ENCODE results near the gene LDLRAD2. TPM values are rescaled to one million over a fixed set of nuclear protein-coding genes. Genes with fewer than 3 reads are reported as not detected.

Gene LDLRAD2
- polyA plus RNA-seq, 2 of the 4 experiments (the other 2 are of a cell fraction): 0.08 TPM; not detected in 1

- no peak for ATAC-seq
- no peak overlapping the region for H3K4me2 ChIP-seq
- H3K9me3 ChIP-seq: no peaks in the 10 kb centered on the region; the same call in 2 of the 3 replicates
- FAIRE-seq: no peak
- TF ChIP-seq NFE2L2 (conservative IDR thresholded peaks at IDR 0.05; ENCODE audit: low read length) (no peak), ELK1 (IDR thresholded peaks at IDR 0.05; ENCODE audit: low read depth, low read length) (no peak), BCL3 (IDR thresholded peaks at IDR 0.05) (no peak), CHD2 (IDR thresholded peaks at IDR 0.05; ENCODE audit: low read length, partially characterized antibody) (no peak), BHLHE40 (IDR thresholded peaks at IDR 0.05; ENCODE audit: low read depth, low read length) (no peak), HOXB5 (CRISPR knock-in tag; IDR thresholded peaks at IDR 0.05) (no peak), TP53 (CRISPR knock-in tag; IDR thresholded peaks at IDR 0.05) (no peak), GATA3 (IDR thresholded peaks at IDR 0.05; ENCODE audit: borderline replicate concordance) (no peak), RNF2 (IDR thresholded peaks at IDR 0.05; ENCODE audit: borderline replicate concordance, low read depth) (no peak), KDM1A (IDR thresholded peaks at IDR 0.05; ENCODE audit: low read depth) (no peak), SMC3 (IDR thresholded peaks at IDR 0.05) (no peak), REST (IDR thresholded peaks at IDR 0.05) (no peak), FOXS1 (CRISPR knock-in tag; IDR thresholded peaks at IDR 0.05) (no peak), RCOR1 (IDR thresholded peaks at IDR 0.05; ENCODE audit: low read depth, low read length) (no peak)
- TF ChIP-seq, protein P1, sequence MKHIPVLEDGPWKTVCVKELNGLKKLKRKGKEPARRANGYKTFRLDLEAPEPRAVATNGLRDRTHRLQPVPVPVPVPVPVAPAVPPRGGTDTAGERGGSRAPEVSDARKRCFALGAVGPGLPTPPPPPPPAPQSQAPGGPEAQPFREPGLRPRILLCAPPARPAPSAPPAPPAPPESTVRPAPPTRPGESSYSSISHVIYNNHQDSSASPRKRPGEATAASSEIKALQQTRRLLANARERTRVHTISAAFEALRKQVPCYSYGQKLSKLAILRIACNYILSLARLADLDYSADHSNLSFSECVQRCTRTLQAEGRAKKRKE (CRISPR knock-in tag; IDR thresholded peaks at IDR 0.05; ENCODE audit: low read depth): no peak
- TF ChIP-seq, protein P2, sequence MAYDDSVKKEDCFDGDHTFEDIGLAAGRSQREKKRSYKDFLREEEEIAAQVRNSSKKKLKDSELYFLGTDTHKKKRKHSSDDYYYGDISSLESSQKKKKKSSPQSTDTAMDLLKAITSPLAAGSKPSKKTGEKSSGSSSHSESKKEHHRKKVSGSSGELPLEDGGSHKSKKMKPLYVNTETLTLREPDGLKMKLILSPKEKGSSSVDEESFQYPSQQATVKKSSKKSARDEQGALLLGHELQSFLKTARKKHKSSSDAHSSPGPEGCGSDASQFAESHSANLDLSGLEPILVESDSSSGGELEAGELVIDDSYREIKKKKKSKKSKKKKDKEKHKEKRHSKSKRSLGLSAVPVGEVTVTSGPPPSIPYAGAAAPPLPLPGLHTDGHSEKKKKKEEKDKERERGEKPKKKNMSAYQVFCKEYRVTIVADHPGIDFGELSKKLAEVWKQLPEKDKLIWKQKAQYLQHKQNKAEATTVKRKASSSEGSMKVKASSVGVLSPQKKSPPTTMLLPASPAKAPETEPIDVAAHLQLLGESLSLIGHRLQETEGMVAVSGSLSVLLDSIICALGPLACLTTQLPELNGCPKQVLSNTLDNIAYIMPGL (CRISPR knock-in tag; IDR thresholded peaks at IDR 0.05; ENCODE audit: borderline replicate concordance): no peak
- no peak for DNase-seq (ENCODE audit: low read depth in 1 of 2, low spot score in 1 of 2)
- WGBS (ENCODE audit: missing lambda C conversion rate): 87% methylated on average over 5 of the region's 5 CpGs
- ChIA-PET POLR2A (no interaction called here), CTCF (interaction anchor here (1.0 kb wide), 1 partner anchor 28 kb away, joined by 4 read pairs; no protein-coding TSS in a partner anchor)
- no peak overlapping the region for H3K4me3 ChIP-seq
- H3K27ac ChIP-seq: no peak overlapping the region
- 0 out of 3 replicates have a peak, but pooled peaks cover 4% of the 10 kb centered on the region for H3K4me1 ChIP-seq
Measured at GRCh38 chr1:21799730-21800129, 12.3 kb upstream of the LDLRAD2 start.

DNA sequence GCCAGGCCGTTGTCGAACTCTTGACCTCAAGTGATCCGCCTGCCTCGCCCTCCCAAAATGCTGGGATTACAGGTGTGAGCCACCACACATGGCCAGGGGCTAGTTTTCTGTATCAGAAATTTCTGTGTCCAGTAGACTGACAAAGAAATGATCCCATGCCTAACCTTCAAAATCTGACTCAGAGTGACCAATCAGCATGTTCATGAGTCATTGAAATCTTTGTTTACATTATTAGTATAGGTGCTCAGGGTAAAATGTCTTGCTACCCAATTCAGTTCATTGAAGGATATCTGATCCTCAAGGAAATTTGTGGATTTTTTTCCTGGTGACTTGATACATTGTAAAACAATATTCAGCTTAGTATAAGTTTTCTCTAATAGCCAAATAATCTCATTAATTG, 11.0 kb upstream of the LDLRAD2 start:
- ATAC-seq (peak; percentile 54 to 55; a peak in 4 of 6 replicates), DNase-seq (ENCODE audit: low read depth in 1 of 2, low spot score in 1 of 2) (no peak), FAIRE-seq (no peak)
- WGBS (ENCODE audit: missing lambda C conversion rate): 91% methylated on average over 4 of the region's 4 CpGs
- no peak overlapping the region for H3K4me2 ChIP-seq
- ChIA-PET POLR2A (no interaction called here), CTCF (interaction anchor here (0.5 to 0.8 kb wide), 3 partner anchors 13 to 98 kb away, joined by 3 to 4 read pairs (median 3); no protein-coding TSS in a partner anchor)
- no peaks in the 10 kb centered on the region for H3K9me3 ChIP-seq
- no peak overlapping the region for H3K27ac ChIP-seq
- 0 out of 3 replicates have a peak, but pooled peaks cover 4% of the 10 kb centered on the region for H3K4me1 ChIP-seq
- TF ChIP-seq, protein P2 (CRISPR knock-in tag; IDR thresholded peaks at IDR 0.05; ENCODE audit: borderline replicate concordance): no peak
- TF ChIP-seq FOSL2 (IDR thresholded peaks at IDR 0.05) (no peak), FOSL2 (CRISPR knock-in tag; IDR thresholded peaks at IDR 0.05) (peak; percentile 60)
- H3K4me3 ChIP-seq: no peak overlapping the region

Measured in A549 (cell line).